Fibroblast of peridontal ligament (primary cell): Measurements from ENCODE around the gene MAN1A1.
"Not testable (repeated sequence)": the region's sequence is repeated elsewhere in the genome, so short reads cannot be mapped to it uniquely, and the experiment has no call there.

Experiments
- DNase-seq: peaks from one replicate; pipeline ENCODE4 v3.0.0-alpha.2; 2010; ENCODE audit errors: extremely low read depth

Gene MAN1A1

DNA sequence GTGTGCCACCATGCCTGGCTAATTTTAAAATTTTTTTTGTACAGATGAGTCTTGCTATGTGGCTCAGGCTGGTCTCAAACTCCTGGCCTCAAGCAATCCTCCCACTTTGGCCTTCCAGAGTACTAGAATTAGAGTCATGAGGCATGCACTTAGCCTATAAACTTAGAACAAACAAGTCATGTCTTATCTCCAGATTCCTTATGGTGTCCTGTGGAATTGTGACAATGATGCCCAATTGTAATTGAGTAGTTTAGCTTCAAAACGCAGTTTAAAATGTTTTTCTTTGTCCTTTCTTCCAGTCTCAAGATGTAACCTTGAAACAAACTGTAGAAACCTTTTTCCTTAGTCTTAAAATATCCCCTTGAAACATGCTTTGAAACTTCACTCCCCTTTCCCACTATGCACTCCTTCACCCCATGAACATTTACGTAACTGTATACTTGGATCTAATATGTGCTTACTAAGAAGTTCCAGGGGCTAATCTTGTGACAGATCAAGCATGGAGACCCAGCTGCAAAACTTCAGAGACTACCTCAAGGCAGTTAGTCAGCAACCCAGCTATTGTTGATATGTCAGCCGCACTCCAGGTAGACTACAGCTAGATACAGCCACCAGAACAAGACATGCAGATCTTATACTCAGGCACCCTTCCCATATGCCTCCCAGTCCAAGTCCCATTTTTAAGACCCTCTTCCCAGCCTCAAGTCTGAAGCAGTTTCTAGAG, 46.2 kb downstream of the MAN1A1 start:
- no peak for DNase-seq

DNA sequence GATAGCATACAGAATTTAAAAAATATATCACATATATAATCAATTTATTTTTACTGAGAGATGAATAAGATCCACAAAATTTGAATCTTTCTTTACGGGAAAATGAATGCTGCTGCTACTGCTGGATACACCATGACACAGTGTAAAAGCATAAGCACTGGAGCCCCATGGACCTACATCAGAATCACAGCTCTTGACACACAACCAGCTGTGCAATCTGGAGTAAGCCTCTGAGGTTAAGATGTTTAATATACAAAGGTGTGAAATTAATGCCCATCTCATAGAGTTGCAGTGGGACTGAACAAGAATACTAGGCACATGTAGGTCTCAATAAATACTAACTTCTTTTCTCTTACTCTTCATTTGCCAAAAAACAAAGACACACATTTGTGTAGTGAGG, 48.1 kb downstream of the MAN1A1 start:
- DNase-seq = no peak

DNA sequence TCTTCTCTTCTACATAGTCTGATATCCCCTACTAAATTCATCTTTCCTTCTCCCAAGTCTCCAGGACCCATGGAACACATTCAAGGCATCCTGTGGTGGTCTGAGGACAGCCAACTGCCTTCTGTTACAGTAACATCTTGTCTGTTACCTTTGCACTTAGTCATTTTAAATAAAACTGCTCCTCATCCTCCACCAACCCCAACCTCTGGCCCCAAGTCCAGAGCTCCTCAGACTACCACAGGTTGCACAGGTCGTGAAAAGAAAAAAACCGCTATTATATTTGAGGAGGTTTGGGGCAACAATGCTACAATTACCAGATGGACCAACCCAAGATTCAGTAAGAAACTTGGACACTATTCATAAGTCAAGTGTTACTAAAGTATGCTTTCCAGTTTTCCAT, 49.9 kb downstream of the MAN1A1 start:
- DNase-seq = no peak

DNA sequence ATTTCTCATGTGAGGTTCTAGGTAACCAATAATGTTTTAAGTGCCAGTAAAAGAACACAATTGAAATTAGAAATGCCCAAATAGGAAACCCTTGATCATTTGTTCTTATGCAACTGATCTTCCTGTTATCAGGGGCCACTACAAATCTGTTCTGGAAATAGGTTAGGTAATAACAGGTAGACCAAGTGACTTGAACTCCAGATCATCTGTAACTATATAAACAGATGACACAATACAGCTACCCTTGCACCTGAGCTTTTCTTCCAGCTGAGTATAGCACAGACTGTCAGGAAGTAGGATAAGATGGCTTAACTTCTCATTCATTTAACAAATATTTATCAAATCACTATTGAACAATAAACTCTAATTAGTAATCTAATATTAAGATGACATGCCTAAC, 52.5 kb downstream of the MAN1A1 start:
- DNase-seq = no peak

DNA sequence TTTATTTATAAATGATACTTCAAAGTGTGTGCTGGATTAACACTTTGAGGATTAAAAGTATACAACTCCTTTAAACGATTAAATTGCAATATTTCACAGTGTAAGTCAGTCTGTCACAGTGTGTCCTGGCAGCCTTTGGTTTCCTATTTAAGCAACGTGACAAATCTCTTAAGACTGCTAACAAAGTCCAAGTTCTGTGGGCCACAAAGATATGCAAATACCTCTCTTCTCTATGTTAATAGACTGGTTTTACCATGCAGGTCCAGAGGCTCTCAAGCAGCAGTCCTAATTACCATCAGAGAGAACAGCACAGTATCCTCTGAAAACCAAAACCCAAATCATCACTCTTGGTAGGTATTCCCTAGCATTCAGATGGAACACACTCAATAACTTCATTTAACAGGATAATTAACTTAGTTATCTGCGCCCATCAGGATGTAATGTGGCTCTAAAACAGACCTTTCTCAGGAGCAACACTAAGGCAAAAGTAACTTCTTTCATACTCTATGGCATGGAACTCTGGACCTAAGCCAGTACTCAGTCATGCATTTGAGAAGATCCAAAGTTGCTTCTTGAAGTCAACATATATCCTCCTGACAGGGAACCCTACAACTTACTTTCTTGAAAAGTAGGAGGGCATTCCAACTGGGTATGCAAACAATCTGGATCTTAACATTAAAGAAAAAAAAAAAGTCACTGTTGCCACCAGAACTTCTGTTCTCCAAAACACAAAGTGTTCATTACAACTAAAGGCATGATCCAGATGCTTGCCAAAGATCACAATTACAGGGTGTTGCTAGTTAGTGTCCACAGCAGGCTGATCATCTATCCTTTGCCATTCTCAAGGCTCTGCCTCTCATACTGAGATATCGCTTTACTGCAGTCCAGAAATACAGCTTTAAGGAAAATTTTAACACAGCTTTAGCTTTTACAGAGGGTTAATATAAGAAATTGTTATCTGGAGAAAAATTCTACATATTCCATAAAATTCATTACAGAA, 53.2 kb downstream of the MAN1A1 start:
- DNase-seq = peak; percentile 28

DNA sequence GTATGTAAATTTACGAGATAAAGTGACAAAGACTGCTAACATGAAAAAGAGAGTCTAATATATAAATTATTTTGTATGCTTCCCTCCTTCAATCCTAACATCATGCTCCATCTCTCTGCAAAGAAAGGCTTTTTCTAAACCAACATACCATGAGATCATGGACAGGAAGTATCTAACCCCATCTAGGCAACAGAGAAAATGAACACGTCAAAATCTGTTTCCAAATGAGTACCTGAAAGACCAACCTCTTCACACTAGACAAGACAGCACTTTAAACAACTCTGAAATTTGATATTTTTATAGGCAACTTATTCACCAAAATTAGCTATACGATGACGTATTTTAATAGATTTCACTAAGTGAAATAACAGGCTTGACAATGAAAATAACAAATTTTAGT, 54.6 kb downstream of the MAN1A1 start:
- no peak for DNase-seq

DNA sequence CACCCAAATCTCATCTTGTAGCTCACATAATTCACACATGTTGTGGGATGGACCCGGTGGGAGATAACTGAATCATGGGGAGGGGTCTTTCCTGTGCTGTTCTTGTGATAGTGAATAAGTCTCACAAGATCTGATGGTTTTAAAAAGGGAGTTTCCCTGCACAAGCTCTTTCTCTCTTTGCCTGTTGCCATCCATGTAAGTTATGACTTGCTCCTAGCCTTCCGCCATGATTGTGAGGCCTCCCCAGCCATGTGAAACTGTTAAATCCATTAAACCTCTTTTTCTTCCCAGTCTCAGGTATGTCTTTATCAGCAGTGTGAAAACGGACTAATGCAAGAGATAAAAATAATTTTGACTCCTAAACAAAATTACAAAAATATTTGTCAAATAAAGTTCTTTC, 58.5 kb downstream of the MAN1A1 start:
- not testable (repeated sequence) for DNase-seq

DNA sequence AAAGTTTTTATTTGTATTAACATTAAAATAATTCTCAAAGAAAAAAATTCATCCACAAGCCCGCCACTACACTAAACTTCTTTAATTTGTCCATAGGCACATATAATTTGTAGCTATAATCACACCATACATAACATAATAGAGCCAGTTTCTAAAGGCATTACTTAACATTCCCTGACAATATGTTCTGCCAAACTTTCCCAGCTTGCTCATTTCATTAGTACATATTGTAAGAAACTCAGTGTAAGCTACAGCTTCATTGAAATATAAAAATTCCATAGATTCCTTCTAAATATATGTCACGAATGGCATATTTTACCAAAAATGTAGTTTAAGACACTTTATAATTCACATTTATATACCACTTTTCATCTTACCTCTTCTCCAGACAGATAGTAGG, 59.3 kb downstream of the MAN1A1 start:
- DNase-seq = no peak

DNA sequence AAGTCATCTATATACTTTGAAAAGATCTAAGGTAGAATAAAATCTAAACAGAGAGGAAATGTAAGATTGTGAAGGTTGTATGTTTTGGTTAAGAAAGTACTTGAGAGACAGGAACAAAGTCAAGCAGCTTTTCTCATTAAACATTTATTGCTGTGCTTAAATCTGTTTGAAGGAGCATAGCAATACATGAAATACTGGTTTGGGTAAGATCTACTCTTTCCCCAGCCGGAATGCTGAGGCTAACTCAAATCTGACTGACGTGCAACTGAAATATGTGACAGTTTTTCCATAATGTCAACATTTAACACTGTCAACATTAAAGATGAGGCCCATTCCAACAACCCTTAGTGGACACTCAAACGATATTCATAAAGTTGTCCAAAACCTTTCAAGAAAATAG, 59.9 kb downstream of the MAN1A1 start:
- no peak for DNase-seq

DNA sequence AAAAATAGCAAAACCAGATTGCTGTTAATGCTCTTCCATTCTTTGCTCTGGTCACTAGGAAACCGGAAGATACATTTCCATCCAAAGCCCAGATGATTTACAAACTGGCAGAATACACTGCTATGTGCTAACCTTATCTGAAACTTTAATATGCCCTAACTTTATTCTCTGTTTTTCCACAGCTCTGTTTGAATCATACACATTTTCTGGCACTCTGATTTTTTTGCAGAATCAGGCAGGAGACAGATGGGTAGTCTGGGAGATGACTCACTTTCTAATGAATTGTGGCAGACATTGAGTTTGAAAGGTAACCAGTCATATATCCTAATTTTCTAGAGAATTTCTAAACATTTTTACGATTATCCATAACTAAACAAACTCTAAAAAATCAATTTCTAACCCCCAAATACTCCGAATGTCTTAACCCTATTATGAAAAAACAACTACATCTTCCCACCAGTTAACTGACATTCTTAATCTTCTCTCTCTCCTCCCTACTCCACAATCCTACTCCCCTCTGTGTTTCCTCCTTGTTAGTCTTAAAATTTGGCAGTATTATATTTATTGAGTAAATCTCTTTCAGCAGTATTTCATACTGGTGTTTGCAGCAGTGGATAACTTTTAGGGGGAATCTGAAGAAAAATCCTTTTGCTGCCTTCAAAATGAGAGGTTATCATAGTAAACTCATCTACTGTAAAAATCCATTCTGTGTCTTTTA, 63.5 kb downstream of the MAN1A1 start:
- peak; percentile 36 for DNase-seq

DNA sequence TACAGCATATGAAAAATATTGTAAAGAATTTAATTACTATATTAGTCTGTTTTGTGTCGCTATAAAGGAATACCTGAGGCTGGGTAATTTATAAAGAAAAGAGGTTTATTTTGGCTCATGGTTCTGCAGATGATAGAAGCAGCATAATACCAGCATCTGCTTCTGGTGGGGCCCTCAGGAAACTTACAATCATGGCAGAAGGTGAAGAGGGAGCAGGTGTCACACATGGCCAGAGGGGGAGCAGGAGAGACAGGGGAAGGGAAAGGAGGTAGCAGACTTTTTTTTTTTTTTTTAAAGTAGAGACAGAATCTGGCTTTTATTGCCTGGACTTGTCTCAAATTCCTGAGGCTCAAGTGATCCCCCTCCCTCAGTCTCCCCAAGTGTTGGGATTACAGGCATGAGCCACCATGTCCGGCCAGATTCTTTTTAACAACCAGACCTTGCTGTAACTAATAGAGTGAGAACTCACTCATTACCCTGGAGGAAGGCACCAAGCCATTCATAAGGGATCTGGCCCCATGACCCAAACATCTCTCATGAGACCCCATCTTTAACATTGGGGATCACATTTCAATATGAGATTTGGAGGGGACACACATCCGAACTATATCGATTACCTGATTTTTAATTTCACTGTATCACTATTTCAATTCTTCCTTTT, 64.6 kb downstream of the MAN1A1 start:
- DNase-seq = no peak

DNA sequence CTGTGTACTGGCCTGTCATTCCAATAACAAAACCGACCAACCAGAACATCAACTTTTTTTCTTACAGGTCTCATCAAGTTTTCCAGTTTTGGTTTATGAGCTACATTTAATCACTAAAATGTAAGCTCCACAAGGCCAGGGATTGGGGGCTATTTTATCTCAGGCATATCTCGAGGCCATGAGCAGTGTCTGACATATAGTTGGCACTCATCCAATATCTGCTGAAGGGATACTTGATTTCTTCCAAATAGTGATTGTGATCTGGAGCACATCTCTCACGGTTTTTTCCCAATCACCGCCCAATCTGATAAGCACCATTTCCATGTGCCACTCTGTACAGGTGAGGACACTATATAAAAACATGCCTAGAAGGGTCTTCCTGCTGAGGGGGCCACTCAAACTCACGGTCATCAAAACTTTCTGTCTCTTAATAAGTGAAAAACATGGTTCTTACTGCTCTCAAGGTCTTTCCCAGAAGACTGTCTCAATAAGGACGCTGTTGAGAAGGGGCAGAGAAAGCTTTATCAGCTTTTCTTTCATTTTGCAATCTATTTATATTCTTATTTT, 65.5 kb downstream of the MAN1A1 start:
- no peak for DNase-seq

DNA sequence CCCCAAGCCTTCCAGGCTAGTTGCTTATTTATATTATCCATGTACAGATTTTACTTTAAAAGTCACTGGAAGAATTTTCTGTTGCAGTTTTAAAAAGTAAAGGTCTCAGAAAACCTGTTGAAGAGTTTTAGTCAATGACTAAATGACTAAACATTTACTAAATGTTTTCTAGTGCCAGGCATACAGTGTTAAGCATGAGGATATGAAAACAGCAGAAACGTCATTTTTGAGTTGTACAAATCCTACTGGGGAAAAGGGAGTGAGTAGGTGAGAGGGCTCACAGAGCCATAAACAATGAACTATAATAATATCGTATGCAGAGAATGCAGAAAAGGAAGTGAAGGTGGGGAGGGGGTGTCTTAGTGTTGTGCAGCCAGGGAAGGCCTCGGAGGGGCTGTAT, 66.3 kb downstream of the MAN1A1 start:
- DNase-seq = no peak

DNA sequence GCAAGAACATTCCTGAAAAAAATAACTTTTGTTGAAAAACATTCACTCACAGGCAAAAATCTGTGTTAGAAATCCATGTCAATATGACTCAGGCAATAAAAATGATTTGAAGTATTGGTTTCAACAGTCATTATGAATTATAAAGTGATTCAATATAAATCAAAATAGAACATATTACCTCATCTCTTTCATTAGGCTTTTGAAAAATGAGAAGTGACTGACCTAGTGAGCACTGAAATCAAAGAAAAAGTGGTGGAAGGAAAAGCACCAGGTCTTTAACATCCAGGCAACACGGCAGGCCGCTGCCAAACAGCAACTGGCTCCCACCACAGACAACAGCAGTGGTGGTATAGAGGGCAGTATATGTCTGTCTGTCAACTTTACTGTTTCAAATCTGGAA, 68.9 kb downstream of the MAN1A1 start:
- DNase-seq = peak; percentile 38

DNA sequence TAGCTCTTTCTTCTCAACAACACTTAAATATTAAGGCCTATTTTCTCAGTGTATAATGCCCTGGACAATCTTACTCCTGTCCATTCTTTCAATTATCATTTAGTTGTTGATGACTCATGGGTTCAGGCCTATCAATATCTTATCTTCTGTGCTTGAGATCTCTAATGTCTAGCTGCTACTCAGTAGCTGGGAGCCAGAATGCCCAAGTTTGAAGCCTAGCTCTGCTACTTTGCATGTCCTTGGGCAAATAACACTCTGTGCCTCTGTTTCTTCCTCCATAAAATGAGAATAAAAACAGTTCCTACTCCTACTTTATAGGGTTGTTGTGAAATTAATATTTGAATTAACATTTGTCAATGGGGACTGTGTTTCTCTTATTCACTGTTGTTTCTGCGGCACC, 69.5 kb downstream of the MAN1A1 start:
- no peak for DNase-seq

DNA sequence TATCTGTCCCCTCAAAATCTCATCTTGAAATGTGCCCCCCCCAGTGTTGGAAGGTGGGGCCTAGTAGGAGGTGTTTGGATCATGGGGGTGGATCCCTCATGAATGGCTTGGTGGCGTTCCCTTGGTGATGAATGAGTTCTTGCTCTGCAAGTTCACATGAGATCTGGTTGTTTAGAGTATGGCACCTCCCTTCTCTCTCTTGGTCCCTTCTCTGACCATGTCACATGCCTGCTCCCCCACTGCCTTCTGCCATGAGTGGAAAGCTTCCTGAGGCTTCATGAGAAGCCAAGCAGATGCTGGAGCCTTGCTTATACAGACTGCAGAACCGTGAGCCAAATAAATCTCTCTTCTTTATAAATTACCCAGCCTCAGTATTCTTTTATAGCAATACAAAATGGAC, 70.9 kb downstream of the MAN1A1 start:
- DNase-seq = no peak

DNA sequence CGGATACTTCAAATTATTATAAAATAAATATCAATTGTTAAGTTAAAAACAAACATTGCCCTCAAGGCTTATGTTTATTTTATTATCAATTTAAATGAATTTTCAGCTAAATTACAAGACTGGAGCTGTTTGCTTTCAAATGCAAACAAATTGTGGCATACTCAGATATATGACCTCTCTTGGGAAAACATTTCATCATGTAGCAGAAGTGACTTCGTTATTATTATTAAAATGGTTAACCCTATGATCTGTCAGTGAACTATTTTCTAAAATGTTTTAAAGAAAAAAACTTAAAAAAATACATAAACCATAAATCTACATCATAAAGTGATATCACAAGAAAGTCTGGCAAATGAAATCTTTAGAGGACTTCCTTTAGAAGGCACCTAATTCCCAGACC, 72.5 kb downstream of the MAN1A1 start:
- no peak for DNase-seq

DNA sequence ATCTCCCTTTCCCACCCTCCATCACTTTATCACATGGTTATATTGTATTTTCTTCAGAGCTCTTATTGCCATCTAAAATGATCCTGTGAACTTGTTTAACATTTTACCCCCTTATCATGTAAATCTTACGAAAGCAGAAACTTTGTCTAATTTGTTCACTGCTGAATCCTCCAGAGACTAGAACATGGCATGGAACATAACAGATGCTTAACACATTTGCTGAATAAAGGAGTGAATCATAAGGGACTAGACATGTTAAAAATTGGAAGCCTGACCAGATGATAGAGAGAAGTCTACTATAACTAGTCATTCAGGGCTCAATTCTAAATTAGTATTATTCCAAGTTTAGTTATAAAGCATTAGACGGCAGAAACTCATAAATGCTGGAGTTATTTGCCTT, 73.3 kb downstream of the MAN1A1 start:
- DNase-seq = peak; percentile 57

DNA sequence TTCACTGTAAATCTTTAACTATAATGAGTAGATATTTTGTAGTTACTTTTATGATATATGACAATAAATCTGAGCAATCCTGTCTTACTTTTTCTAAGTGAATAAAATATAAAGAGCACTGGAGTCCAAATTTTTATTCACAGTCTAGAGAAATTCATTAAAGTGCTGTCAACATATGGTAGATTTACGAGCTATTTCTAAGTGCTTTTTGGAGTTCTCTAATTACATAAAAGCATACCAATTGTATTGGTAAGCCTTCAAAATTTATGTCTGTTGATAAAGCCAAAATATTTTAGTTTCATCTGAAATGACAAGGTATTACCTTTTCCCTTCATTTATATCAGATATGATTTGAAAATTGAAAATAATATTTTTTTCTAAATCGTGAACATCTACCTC, 75.4 kb downstream of the MAN1A1 start:
- DNase-seq = no peak

DNA sequence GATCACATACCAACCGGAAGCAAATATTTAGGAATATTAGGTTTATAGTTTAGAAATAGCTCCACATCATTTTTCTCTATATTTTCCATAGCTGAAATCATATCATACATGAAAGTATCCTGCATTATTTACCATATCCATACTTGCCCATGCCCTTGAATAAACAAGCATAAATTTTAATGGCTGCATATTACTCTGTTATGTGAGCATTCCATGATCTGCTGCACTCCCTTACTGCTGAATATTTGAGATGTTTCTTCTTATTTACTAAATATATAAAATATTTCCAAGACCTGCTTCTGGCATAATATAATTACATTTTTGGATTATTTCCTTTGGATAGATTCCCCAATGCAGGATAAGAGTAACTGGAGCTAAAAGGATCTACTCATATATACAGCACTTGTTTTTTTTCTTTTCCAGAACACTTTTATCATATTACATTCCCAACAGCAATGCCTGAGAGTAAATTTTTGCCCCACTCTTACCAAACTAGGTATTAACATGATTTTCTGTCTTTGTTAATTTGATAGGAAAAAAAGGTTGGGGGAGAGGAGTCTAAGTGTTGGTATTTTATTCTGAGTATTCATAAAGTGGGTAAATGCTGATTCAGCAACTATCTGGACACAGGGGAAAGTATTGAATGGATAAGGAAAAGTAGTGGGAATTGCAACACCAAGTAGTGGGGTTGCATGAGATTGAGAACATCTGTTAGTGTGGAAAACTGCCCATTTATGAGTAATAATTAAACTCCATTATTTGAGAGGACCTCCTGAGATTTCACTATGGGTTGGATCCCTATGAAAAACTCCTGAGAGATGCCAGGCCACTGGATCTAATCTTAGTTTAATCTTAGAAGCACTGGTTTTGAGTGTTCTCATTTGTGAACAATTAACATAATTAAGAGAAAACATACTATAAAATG, 76.0 kb downstream of the MAN1A1 start:
- peak; percentile 89 for DNase-seq
